OCI-LY7 (cell line): ENCODE results near the gene DCTPP1. TPM values are rescaled to one million over a fixed set of nuclear protein-coding genes. Genes with fewer than 3 reads are reported as not detected.

Source experiments
- BruUV-seq: library from RNA; stranded (reverse); fragments of 400-500 nt; replicated peaks from 2 replicates; lab custom pipeline; 2021; lab: Mats Ljungman, UMichigan
- CTCF ChIA-PET: fragments of 300-600 bp; sonication (Branson Sonifier 250); formaldehyde crosslinking; loops from one replicate; lab custom pipeline; 2022; ENCODE audit warnings: antibody characterized with exemption; ENCODE audit not compliant: unreplicated experiment; lab: Charles Lee
- POLR2A ChIA-PET: fragments of 300-600 bp; sonication (Branson Sonifier 250); formaldehyde crosslinking; loops from one replicate; lab custom pipeline; 2022; ENCODE audit warnings: antibody characterized with exemption; lab: Charles Lee
- DNase-seq: peaks from one replicate; pipeline ENCODE4 v3.0.0-alpha.2; 2015; ENCODE audit warnings: low spot score
- H2AFZ ChIP-seq: fragments of 200-600 bp; sonication (generic), shearing (Covaris generic); 2 replicates; pipeline ENCODE4 v1.6.1; 2014; ENCODE audit warnings: mild to moderate bottlenecking, antibody characterized with exemption, low read length, moderate library complexity
- H3K27ac ChIP-seq: fragments of 200-600 bp; sonication (generic); 2 replicates; pipeline ENCODE4 v1.5.1; 2014; ENCODE audit warnings: mixed run types, low read depth, mild to moderate bottlenecking, moderate library complexity, low read length, inconsistent platforms; ENCODE audit not compliant: poor library complexity, severe bottlenecking
- H3K36me3 ChIP-seq: fragments of 200-600 bp; sonication (generic); 2 replicates; pipeline ENCODE4 v1.6.1; 2014; ENCODE audit warnings: mild to moderate bottlenecking, antibody characterized with exemption, low read length, moderate library complexity, mixed read lengths; ENCODE audit not compliant: insufficient read depth
- H3K4me1 ChIP-seq: fragments of 200-600 bp; sonication (generic); 2 replicates; pipeline ENCODE4 v1.5.1; 2014; ENCODE audit warnings: mild to moderate bottlenecking, low read length; ENCODE audit not compliant: insufficient read depth, poor library complexity, severe bottlenecking
- H3K4me2 ChIP-seq: fragments of 200-600 bp; sonication (generic); 2 replicates; pipeline ENCODE4 v1.6.1; 2014; ENCODE audit warnings: mild to moderate bottlenecking, low read length
- H3K4me3 ChIP-seq: fragments of 200-600 bp; sonication (generic); 2 replicates; pipeline ENCODE4 v1.5.1; 2014; ENCODE audit warnings: mild to moderate bottlenecking, low read depth, low read length; ENCODE audit not compliant: poor library complexity, severe bottlenecking
- H3K79me2 ChIP-seq: fragments of 200-600 bp; sonication (generic); 2 replicates; pipeline ENCODE4 v1.6.1; 2016; ENCODE audit warnings: low read depth, mild to moderate bottlenecking, low read length, moderate library complexity, mixed read lengths; ENCODE audit not compliant: insufficient read depth
- H3K9me2 ChIP-seq: fragments of 200-600 bp; sonication (generic); 2 replicates; pipeline ENCODE4 v1.6.1; 2016; ENCODE audit warnings: mild to moderate bottlenecking, low read length, mixed read lengths; ENCODE audit not compliant: insufficient read depth
- H3K9me3 ChIP-seq: fragments of 200-600 bp; sonication (generic); 2 replicates; pipeline ENCODE4 v1.6.1; 2014; ENCODE audit warnings: mild to moderate bottlenecking, mixed run types, low read length, mixed read lengths
- H4K20me1 ChIP-seq: fragments of 200-600 bp; sonication (generic); 2 replicates; pipeline ENCODE4 v1.6.1; 2014; ENCODE audit warnings: mild to moderate bottlenecking, antibody characterized with exemption, low read length, moderate library complexity, mixed read lengths; ENCODE audit not compliant: insufficient read depth
- EZH2phosphoT487 ChIP-seq: fragments of 200-600 bp; sonication (generic); IDR thresholded peaks from 2 replicates; pipeline ENCODE4 v1.6.1; 2018; ENCODE audit warnings: low read depth, borderline replicate concordance, mild to moderate bottlenecking, mixed run types, antibody characterized with exemption, low read length, moderate library complexity, mixed read lengths
- intact Hi-C: fragments of 100-400 bp; cut with micrococcal nuclease; formaldehyde crosslinking; loops from one replicate; pipeline ENCODE4 v1.10.0; 2022; ENCODE audit not compliant: unreplicated experiment
- total RNA-seq, 2 experiments: library from RNA; depleted of rRNA in 1 of 2; stranded (reverse); fragments of >200 nt in 1 of 2; shearing (Covaris generic) in 1 of 2; gene quantifications; 2 replicates each; pipeline ENCODE4 v1.2.3, GENCODE V29; 2014 to 2022
- TF ChIP-seq, protein P1 (sequence below): fragments of 200-600 bp; sonication (generic); conservative IDR thresholded peaks from 2 replicates; pipeline ENCODE4 v1.5.1; 2014; ENCODE audit warnings: mild to moderate bottlenecking, antibody characterized with exemption, low read length, moderate library complexity, mixed read lengths

Gene DCTPP1
- total RNA-seq, 2 experiments from 2014 or later, result 90.2 to 93.8 TPM

DNA sequence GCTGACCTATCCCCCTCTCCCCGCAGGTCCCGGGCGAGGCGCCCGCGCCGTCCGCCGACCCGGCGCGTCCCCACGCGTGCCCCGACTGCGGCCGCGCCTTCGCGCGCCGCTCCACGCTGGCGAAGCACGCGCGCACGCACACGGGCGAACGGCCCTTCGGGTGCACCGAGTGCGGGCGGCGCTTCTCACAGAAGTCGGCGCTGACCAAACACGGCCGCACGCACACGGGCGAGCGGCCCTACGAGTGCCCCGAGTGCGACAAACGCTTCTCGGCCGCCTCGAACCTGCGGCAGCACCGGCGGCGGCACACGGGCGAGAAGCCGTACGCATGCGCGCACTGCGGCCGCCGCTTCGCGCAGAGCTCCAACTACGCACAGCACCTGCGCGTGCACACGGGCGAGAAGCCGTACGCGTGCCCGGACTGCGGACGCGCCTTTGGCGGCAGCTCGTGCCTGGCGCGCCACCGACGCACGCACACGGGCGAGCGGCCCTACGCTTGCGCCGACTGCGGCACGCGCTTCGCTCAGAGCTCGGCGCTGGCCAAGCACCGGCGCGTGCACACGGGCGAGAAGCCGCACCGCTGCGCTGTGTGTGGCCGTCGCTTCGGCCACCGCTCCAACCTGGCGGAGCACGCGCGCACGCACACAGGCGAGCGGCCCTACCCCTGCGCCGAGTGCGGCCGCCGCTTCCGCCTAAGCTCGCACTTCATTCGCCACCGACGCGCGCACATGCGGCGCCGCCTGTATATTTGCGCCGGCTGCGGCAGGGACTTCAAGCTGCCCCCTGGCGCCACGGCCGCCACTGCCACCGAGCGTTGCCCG, 12.1 kb downstream of the DCTPP1 start:
- Histone ChIP-seq H2AFZ (peak overlapping the region; percentile 16), H3K4me1 (peaks cover 20% of the 10 kb centered on the region), H3K27ac (peak overlapping the region; percentile 54), H3K36me3 (peaks cover 71% of the 10 kb centered on the region), H3K9me3 (no peaks in the 10 kb centered on the region), H3K79me2 (peaks cover 3% of the 10 kb centered on the region; the same call in 1 of the 2 replicates), H4K20me1 (no peaks in the 10 kb centered on the region), H3K4me2 (peak overlapping the region; percentile 72), H3K4me3 (peak overlapping the region; percentile 62), H3K9me2 (no peaks in the 10 kb centered on the region)
- POLR2A ChIA-PET, result interaction anchor here (0.6 to 2.0 kb wide), 8 partner anchors 9 to 200 kb away, joined by 3 to 8 read pairs (median 4); partner anchors contain the start of genes DCTPP1, TBC1D10B, ZNF48 and ZNF771
- BruUV-seq, result no TSS peak
- CTCF ChIA-PET, result interaction anchor here (0.6 to 1.1 kb wide), 6 partner anchors 9 to 87 kb away, joined by 3 to 5 read pairs (median 3); partner anchors contain the start of gene DCTPP1
- intact Hi-C loops, result no loop called here
- peak; percentile 96 for DNase-seq
- TF ChIP-seq, protein P1, sequence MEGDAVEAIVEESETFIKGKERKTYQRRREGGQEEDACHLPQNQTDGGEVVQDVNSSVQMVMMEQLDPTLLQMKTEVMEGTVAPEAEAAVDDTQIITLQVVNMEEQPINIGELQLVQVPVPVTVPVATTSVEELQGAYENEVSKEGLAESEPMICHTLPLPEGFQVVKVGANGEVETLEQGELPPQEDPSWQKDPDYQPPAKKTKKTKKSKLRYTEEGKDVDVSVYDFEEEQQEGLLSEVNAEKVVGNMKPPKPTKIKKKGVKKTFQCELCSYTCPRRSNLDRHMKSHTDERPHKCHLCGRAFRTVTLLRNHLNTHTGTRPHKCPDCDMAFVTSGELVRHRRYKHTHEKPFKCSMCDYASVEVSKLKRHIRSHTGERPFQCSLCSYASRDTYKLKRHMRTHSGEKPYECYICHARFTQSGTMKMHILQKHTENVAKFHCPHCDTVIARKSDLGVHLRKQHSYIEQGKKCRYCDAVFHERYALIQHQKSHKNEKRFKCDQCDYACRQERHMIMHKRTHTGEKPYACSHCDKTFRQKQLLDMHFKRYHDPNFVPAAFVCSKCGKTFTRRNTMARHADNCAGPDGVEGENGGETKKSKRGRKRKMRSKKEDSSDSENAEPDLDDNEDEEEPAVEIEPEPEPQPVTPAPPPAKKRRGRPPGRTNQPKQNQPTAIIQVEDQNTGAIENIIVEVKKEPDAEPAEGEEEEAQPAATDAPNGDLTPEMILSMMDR, result no peak
- TF ChIP-seq EZH2phosphoT487, result no peak

DNA sequence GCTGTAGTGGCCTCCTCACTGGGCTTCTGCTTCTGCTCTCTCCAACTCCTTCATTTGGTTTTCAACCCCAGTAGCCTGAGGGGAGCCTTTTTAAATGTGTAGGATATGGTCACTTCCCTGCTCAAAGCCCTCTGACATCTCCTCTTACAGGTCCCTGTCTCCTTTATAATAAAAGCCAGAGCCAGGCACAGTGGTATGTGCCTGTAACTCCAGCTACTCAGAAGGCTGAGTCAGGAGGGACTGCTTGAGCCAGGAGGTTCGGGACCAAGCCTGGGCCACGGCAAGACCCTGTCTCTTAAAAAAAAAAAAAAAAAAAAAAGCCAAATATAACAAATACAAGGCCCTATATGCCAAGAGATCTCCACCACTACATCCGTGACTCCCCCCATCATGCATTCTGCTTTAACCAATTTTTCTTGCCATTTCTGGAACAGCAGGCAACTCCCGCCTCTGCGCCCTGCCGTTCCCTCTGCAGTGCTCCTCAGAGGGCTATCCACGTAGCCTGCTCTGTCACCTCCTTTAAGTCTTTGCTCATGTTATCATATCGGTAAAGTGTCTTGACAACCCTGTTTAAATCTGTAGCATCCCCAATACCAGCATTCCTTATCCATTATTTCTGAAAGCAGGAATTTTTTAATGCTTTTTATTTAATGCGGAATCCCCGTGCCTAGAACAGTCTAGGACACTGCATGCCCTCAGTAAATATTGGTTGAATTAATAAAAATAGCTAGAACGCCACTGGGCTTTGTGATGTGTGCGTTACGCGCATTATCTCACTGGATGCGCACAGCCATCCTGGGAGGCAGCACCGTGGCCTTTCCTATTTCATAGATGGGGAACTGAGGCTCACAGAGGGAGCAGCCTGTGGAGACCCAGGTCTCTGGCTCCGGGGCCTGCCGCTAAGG, 13.0 kb downstream of the DCTPP1 start:
- peaks cover 4% of the 10 kb centered on the region; the same call in 1 of the 2 replicates for H3K79me2 ChIP-seq
- POLR2A ChIA-PET, result interaction anchor here (0.6 to 2.0 kb wide), 8 partner anchors 10 to 201 kb away, joined by 3 to 8 read pairs (median 4); partner anchors contain the start of genes DCTPP1, TBC1D10B, ZNF48 and ZNF771
- TF ChIP-seq, protein P1, result no peak
- no peak for TF ChIP-seq EZH2phosphoT487
- CTCF ChIA-PET, result interaction anchor here (0.6 to 1.1 kb wide), 4 partner anchors 8 to 88 kb away, joined by 3 to 5 read pairs (median 4); partner anchors contain the start of gene DCTPP1
- no peaks in the 10 kb centered on the region for H3K9me3 ChIP-seq
- no peaks in the 10 kb centered on the region for H3K9me2 ChIP-seq
- H3K36me3 ChIP-seq, result peaks cover 71% of the 10 kb centered on the region
- H4K20me1 ChIP-seq, result no peaks in the 10 kb centered on the region
- BruUV-seq, result no TSS peak
- H3K4me3 ChIP-seq, result peak overlapping the region; percentile 62
- DNase-seq, result no peak
- intact Hi-C loops, result no loop called here
- no peak overlapping the region for H3K27ac ChIP-seq
- H3K4me2 ChIP-seq, result peak overlapping the region; percentile 72
- H3K4me1 ChIP-seq, result peaks cover 20% of the 10 kb centered on the region
- H2AFZ ChIP-seq, result peak overlapping the region; percentile 16; the same call in 1 of the 2 replicates
